GM12878 (cell line): ENCODE data around the gene ASPM.

Source experiments
- ATF2 ChIP-seq: IDR thresholded peaks from 2 replicates; pipeline ENCODE4 v1.6.1; 2012; ENCODE audit warnings: low read length, inconsistent platforms
- BACH1 ChIP-seq: fragments of 450-650 bp; IDR thresholded peaks from 2 replicates; pipeline ENCODE4 v1.6.1; 2017; ENCODE audit warnings: mild to moderate bottlenecking, borderline replicate concordance
- CBX5 ChIP-seq: sonication (generic); IDR thresholded peaks from 2 replicates; pipeline ENCODE4 v1.6.1; 2016; ENCODE audit warnings: low read depth, moderate library complexity, mild to moderate bottlenecking, inconsistent platforms
- CREM ChIP-seq: IDR thresholded peaks from 2 replicates; pipeline ENCODE4 v1.6.1; 2014; ENCODE audit warnings: antibody characterized with exemption, low read depth
- CTCF ChIP-seq, 3 experiments: IDR thresholded peaks in 2 of 3; conservative IDR thresholded peaks in 1 of 3; 2 replicates each; pipeline ENCODE4 v1.5.1; 2011; ENCODE audit warnings: low read depth in 3 of 3, low read length in 3 of 3, mild to moderate bottlenecking in 3 of 3, control low read depth in 2 of 3, moderate library complexity in 2 of 3, inconsistent platforms in 1 of 3, mixed read lengths in 1 of 3; ENCODE audit not compliant: control insufficient read depth in 2 of 3, insufficient read depth in 1 of 3; ENCODE audit errors: extremely low read depth in 1 of 3
- EED ChIP-seq: sonication (generic); IDR thresholded peaks from 2 replicates; pipeline ENCODE4 v1.6.1; 2016; ENCODE audit warnings: antibody characterized with exemption, low read depth
- HDGF ChIP-seq: fragments of 450-650 bp; IDR thresholded peaks from 2 replicates; pipeline ENCODE4 v1.6.1; 2016; ENCODE audit warnings: antibody characterized with exemption
- MEF2A ChIP-seq: IDR thresholded peaks from 2 replicates; pipeline ENCODE4 v1.6.1; 2011; ENCODE audit warnings: low read depth, mild to moderate bottlenecking, low read length, moderate library complexity; ENCODE audit not compliant: insufficient read depth
- NRF1 ChIP-seq: conservative IDR thresholded peaks from 2 replicates; pipeline ENCODE4 v1.6.1; 2011; ENCODE audit warnings: mild to moderate bottlenecking, low read depth, low read length, improper control_type of control experiment
- RAD51 ChIP-seq: fragments of 450-650 bp; IDR thresholded peaks from 2 replicates; pipeline ENCODE4 v1.6.1; 2016; ENCODE audit warnings: moderate library complexity, mild to moderate bottlenecking, inconsistent platforms
- TAF1 ChIP-seq: IDR thresholded peaks from 2 replicates; pipeline ENCODE4 v1.6.1; 2011; ENCODE audit warnings: mild to moderate bottlenecking, low read depth, low read length, borderline replicate concordance
- TBL1XR1 ChIP-seq: IDR thresholded peaks from 2 replicates; pipeline ENCODE4 v1.6.1; 2012; ENCODE audit warnings: low read depth, low read length, improper control_type of control experiment
- USF1 ChIP-seq: IDR thresholded peaks from 2 replicates; pipeline ENCODE4 v1.6.1; 2011; ENCODE audit warnings: borderline replicate concordance, low read depth, mild to moderate bottlenecking, moderate library complexity, mixed read lengths, low read length; ENCODE audit not compliant: insufficient read depth; ENCODE audit errors: extremely low read length

- TF ChIP-seq CTCF (IDR thresholded peaks at IDR 0.05 in 2 of 3, conservative IDR thresholded peaks at IDR 0.05 in 1 of 3; ENCODE audit: control insufficient read depth in 2 of 3, extremely low read depth in 1 of 3, insufficient read depth in 1 of 3, low read depth in 3 of 3, low read length in 3 of 3) (no peak), RAD51 (no peak), BACH1 (no peak), TAF1 (no peak), USF1 (no peak), MEF2A (no peak), HDGF (no peak), TBL1XR1 (no peak), NRF1 (no peak), CREM (no peak), EED (no peak), ATF2 (no peak), CBX5 (no peak)
Observed at GRCh38 chr1:197042676-197043341, 103.7 kb downstream of the ASPM start.
